HG03135 (cell line): ENCODE data around the gene ERC2.

Source experiments
- ATAC-seq: cut with Tn5 transposase; IDR thresholded peaks from one replicate; pipeline ENCODE4 v1.9.1; 2021; ENCODE audit warnings: mild to moderate bottlenecking, moderate library complexity; ENCODE audit not compliant: unreplicated experiment

Gene ERC2

DNA sequence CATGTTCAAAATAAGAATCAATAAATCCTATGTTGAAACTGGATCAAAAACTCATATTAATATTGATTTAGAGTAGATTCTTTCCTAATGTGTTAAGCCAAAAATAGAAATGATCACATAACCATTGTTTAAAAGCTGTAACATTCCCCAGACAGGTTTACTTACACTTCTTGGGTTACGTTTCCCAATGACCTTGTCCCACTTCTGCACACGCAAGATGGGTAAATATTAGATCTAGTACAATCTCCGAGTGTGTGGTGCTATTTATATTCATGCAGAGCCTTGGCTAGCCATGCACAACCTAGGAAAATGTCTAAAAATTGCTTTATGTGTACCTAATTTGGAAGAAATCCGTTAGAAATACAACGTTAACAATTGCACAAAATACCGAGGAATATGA, 39.6 kb downstream of the ERC2 start:
- ATAC-seq, result no peak

DNA sequence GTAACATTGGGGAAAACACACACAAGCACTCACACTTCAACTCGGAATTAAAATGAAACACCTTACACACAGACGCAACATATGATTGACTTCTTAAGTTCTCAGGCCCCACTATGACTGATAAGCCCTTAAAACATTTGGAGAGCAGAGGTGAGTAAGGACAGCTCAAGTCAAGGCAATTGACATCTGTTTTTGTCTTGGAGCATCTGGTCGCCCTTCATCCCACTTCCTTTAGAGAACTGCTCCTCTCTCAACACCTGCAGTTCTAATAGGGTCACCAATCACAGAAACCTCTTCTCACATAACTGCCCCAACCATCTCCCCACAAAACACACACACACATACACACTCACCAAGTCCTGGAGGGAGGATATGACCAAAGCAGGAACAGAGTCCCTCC, 43.4 kb downstream of the ERC2 start:
- no peak for ATAC-seq

DNA sequence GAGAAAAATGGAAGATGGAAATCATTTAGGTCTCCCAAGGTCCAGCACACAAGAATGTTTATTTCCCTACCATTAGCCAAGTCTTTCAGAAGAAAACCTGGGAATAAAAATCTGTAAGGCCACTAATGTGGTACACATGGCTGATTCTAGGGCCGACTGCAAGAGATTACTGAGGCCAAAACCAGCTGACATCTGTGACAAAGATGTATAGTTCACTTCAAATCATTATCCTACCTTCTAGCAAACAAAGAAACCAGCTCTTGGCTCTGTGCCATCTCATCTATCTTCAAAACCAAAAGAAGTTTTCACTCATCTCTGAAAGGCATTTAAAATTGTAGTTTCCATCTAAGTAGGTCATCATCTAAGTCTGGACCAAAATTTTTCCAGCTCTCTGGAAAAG, 43.9 kb downstream of the ERC2 start:
- no peak for ATAC-seq

DNA sequence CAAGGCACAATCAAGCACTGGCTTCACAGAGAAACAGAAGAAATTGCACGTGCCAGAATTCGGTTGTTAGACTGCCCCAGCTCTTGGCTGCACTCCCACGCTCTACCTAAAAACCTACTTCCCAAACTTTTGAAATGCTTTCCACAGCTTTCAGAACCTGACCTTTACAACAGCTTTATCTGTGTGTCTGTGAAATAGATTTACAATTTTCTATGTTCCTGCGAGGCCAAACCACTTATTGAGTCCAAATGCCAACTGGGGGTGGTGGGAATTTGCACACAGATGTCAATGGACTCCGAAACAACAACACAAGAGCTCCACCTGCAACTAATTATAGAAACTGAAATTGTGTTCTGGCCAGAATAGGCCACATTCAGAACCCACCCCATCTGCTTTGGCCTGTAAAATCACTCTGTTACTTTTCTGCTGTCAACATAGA, 44.6 kb downstream of the ERC2 start:
- no peak for ATAC-seq

DNA sequence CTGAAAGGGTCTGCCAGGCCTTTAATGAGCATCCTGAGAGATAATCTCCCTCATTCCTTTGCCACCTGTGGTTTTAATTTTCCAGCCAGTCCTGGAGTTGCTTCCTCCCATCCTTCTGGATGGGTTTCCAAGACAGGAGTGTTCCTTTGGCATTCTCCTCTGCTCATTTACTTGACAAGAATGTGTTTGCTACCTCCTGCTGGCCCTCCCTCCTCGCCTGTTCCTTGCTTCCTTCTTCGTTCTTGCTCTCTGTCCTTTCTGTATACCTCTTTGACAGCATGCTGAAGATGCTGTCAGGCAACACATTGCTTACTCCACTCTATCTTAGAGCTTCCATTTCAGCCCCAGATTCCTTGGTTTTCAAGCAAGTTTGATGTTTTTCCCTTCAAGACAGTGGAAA, 46.0 kb downstream of the ERC2 start:
- ATAC-seq, result no peak

DNA sequence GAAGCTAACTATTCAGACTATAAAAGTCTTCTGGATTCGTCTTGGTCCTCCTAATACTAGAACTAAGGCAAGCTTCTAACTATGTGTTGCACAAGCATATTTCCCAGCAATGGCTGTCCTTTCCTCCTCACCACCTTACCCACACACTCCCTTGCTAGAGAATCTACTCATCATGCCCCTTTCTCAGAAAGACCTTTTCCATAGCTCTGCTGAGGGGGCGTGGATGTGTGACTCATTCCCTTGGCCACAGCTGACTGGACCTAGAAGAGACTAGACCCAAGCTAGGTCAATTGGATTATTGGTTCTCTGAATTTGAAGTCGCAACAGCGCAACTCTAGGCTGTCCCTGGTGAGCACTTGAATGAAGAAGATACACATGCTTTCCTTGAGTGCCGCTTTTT, 47.1 kb downstream of the ERC2 start:
- no peak for ATAC-seq

DNA sequence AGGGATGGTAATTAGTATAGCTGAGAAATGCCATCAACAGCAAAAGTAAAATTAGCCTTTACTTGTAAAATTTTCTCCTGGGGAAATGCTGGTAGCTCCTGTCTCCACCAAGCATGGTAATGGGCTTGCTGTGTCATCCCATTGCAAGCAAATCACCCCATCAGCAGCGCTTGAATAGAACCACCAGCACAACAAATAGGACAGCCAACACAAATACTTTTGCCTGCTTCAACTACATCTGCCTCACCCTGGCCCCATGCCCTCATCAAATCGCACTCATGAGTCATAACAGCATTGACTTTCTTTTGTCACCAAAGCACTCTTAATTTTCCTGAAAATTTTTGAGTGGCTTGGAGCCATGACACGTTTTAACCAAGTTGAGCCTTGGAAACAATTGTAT, 52.6 kb downstream of the ERC2 start:
- ATAC-seq, result no peak

DNA sequence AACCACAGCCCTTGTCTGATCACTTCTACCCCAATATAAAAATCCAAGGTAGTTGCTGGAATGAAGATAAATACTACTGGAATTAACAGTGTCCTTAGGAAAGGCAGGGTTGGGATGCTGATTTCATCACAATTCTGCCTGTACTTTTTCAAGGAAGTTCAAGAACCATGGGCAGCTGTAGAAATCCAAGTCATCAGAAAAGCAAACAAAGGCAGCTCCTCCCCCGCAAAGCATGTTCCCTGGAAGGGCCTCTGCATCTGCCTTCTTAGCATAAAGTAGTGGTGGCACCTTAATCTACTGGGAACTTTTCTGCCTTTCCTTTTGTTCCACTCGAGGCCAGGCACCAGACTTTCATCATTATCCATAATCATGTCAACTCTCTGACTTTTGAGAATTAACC, 54.4 kb downstream of the ERC2 start:
- ATAC-seq, result no peak

DNA sequence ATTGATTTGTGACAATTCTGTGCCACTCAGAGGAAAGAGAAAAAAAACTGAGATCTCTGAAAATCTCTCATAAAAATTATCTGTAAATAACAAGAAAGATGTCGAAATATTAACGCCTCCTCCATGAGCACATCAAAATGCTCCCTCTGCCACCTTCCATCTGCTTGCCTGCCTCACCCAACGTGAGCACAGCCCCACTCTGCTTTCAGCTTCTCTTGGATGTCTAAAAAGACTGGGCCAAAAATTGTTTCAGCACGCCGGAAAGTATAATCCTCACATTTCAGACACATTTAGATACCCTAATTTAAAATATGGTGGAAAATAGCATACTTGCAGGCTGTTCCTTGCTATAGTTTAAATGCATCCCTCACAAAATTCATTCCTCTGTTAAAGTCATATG, 57.1 kb downstream of the ERC2 start:
- no peak for ATAC-seq

DNA sequence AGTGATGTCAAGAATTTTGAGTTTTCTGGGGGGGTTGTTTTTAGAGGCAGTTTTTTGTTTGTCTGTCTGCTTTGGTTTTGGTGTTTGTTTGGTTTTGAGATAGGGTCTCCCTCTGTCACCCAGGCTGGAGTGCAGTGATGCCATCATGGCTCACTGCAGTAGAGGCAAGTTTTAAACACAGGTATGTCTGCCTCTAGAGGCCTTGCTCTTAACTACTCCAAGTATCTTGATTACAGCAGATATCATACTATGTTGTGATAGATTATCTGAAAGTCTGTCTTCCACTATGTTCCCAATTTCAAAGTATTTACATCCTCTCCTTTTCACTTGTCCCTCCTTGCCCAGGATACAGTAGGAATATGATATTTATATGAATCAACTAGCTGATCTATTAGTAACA, 57.7 kb downstream of the ERC2 start:
- no peak for ATAC-seq

DNA sequence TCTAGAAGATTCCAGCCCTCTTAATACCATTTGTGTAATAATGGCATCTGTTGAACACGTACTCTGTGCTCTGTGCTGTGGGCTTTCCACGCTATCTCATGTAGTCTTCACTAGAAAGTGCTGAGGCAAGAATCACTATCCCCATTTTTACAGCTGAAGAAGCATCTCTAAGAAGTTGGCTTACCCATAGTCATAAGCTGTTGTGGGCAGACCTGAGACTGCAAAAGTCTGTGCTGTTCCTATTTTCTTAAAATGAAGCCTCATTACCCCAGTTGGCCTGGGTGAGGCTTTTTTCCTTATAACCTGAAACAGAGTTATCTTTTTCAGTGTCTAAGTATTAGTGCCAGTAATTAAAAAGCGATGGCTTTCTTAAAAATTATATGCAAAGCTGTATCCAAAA, 58.5 kb downstream of the ERC2 start:
- ATAC-seq, result no peak

DNA sequence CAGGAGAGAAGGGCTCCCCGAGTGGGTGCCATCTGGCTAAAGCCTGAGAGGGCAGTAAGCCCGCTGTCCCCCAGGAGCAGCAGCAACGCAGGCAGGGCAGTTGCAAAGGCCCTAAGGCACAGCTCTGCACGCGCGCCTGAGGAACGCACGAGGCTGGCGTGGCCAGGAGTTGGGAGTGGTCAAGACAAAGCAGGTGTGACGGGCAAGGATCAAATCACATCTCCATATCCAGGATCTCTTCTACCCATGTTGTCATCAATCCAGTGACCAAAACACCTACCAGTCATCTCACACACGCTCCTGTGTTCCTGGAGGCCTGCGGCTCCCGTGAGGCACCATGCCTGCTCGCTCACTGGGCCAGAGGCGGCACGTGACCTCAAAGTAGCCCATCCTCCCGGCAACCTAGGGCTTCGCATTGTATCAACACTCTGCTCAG, 59.5 kb downstream of the ERC2 start:
- ATAC-seq, result no peak

DNA sequence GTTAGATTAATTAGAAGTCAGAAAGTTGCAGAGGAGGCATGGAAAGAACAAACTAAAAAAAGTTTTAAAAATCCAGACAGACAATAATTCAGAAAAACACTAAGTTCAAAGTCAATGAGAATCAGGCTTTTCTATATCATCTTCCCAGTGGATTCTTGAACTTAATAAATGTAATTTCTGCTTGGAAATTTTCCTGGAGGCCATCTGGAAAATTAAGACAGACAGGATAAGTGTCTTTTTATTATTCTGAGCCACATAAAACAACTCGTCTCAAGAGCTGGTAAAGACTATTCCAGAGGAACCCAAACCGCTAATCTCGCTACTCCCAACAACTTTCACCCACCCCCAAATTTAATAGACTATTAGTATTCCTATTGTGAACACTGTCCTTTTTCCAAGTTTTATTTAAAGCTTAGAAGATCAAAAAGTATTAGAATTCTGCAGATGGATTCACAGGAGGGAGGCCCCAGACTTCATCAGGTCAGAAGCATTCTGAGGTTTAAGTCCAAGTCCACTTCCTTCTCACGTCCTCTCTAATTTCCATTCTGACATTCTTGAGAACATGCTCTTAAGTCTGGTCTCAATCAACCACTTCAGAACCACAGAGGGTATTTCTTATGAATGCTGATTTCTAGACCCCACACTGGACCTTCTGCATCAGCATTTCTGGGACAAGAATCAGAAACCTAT, 61.3 kb downstream of the ERC2 start:
- ATAC-seq, result no peak

DNA sequence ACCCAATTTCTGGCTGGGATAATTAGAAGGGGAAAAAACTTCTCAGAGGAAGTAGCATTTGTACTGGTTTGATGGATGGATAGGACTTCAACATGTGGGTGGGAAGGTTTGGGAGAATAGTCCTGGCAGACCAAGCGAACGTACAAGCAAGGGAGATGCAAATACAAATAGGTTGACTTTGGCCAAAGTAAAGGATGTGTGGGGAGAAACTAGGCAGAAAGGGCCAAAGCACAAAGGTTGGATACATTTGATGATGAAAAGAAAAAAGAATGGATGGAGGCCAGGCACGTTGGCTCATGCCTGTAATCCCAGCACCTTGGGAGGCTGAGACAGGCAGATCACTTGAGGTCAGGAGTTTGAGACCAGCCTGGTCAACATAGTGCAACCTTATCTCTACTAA, 63.4 kb downstream of the ERC2 start:
- no peak for ATAC-seq

DNA sequence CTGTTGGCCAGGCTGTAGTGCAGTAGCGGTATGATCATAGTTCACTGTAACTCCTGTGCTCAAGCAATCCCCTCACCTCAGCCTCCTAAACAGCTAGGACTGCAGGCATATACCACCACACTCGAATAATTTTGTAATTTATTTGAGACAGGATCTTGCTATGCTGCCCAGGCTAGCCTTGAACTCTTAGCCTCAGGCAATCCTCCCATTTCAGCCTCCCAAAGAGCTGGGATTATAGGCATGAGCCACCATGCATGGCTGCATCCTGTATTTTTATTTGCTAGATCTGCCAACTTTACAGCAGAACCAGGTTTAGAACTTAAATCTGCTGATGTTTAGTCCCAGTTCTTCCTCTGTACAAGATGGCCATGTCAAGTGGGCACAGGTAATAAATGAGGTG, 69.6 kb downstream of the ERC2 start:
- ATAC-seq, result no peak

DNA sequence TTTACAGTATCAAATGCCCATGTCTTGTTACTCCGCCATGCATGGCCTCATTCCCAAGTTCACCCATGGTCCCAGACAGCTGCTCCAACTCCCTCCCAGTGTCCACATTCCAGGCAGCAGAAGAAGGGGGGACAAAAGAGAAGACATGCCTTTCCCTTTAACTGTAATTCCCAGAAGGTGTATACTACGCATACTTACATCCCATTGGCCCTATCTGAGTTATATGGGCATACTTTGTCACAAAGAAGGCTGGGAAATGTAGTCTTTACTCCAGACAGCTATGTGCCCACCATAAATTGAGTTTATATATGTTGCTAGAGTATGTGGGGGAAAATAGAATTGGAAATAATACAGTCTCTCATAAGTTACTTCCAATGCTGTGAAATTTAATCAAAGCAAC, 70.5 kb downstream of the ERC2 start:
- ATAC-seq, result no peak

DNA sequence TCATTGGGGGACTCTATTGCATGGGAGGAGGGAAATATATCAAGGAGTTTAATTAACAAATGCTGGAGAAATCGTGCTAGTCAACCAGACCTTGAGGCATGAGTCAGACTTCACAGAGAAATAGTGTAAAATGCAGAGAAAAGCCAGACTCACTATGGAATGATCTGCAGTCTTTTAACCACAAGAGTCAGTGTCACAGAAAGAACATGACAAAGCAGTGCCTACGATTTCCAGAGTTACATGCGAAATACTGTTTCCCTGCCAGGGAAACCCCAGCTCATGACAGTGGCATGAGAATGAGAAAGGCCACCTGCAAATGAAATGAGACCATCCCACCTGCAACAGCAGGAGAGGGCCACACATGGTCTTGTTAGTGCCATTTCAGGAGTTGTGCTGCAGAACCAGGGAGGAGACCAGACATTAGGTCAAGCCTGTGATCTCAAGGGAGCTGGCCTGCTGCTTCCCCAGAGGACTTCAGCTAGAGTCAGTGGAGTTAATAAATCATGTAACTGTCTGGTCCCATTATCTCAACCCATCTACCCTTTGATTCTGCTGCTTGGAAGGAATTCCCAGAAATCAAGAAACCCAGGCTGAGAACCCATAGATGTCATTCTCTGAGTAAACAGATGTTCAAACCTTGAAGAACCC, 79.0 kb downstream of the ERC2 start:
- ATAC-seq, result no peak

DNA sequence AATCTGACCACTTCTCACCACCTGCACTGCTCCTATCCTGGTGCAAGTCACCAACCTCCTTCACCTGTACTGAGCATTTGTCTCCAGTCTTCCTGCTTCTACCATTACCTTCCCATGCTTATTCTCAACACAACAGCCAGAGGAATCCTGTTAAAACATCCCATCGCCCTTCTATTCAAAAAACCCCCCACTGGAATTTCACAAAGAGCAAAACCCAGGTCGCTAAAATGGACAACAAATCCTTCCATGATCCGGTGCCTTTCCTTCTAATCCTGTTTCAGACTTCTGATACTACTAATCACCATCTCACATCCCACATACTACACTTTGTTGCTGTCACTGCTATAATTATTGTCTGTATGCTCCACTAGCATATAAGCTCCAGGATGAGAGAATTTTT, 85.2 kb downstream of the ERC2 start:
- ATAC-seq, result no peak

DNA sequence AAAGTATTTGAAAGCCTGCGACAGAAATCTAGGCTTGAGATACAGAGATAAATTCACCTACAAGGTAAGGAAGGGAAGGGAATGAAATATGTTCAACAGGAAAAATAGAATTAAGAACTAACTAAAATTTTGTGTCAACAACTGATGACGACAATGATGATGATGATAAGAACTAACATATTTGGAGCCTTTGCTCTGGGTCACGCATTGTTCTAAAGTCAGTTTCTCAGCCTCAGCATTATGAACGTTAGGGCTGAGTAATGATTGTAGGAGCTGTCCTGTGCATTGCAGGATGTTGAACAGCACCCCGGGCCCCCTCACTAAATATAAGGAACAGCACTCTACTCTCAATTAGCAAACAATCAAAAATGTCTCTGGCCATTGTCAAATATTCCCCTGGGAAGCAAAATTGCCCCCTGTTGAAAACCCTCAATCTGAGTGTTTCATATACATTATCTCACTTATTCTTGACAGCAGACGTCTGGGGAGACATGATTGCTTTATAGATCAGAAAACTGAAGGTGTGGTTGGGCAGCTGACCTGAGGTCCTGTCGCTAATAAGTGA, 88.5 kb downstream of the ERC2 start:
- ATAC-seq, result no peak

DNA sequence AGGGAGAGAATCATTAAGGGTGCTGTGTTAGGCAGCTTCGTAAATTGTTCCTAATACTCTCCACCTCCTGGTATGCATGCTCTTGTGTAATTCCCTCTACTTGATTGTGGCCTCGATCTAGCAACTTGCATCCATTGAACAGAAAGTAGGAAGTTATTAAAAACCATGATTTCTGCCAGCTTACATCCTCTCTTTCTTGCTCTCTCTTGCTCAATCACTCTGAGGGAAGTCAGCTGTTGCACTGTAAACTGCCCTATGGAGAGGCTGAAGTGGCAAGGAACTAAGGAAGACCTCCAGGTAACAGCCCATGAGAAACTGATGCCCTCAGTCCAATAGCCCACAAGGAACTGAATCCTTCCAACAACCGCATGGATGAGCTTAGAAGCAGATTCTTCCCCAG, 92.6 kb downstream of the ERC2 start:
- ATAC-seq, result no peak

DNA sequence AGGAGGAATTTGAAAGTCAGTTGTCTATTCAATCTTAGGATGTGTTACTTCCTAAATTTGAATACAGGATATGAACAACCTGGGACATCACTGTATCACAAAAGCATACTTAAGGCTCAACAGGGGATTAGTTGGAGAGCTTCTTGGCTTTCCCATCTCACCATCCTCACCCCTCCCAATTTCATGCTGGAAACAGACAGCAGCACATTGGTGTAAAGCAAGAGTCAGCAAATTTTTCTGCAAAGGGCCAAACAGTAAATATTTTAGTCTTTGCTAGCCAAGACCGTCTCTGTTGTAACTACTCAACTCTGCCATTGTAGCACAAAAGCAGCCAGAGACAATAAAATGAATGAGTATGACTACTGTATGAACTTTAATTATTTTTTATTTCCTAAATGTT, 94.9 kb downstream of the ERC2 start:
- ATAC-seq, result no peak

DNA sequence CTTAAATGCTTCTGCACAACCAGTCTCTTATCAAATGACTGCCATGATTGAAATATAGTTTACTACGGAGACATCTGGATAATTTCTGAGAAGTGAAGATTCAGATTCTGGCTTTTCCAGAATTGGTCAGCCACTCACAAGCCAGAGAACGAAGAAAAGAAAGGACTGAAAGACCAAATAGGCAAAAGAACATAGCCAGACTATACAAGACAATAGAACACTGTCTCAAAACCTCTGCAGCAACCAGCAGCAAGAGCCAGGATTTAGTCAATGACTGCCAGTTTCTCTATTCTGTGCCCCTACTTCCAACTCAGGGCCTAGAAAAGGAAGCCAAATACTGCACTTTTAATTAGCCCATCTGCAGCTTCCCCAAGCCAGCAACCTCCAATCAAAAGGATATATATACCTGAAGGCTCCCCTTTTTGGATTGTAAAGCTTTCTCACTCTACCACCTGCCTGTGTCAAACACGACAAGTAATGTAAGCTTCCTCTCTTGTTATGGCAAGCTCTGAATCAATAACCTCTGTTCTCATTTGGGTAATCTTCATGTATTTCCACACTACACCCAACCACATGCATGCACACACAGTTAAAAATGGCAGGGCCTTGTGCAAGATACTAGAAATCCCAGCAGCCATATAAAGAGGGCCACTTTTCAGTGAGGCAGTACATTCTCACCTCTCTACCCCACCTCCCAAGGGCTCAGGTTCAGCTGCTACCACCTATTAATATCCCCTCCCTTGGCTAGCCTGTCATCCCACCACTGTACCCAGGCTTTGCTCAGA, 97.1 kb downstream of the ERC2 start:
- no peak for ATAC-seq
